K562 (cell line): ENCODE measurements around the gene ECI2. TPM values are rescaled to one million over a fixed set of nuclear protein-coding genes. Genes with fewer than 3 reads are reported as not detected.
"Not testable (repeated sequence)": the region's sequence is repeated elsewhere in the genome, so short reads cannot be mapped to it uniquely, and the experiment has no call there.

Experiments used
- ATAC-seq: fragments of 200-7000 bp; cut with Tn5 transposase; 3 replicates; pipeline ENCODE4 v1.9.1; 2020; ENCODE audit warnings: moderate library complexity
- BruUV-seq: library from RNA; stranded (reverse); fragments of 400-500 nt; replicated peaks from 2 replicates; lab custom pipeline; 2021; lab: Mats Ljungman, UMichigan
- CTCF ChIA-PET: fragments of 300-600 bp; formaldehyde crosslinking; extraction: SDS; loops from one replicate; lab custom pipeline; 2021; ENCODE audit warnings: low intra/inter-chr PET ratio; lab: Yijun Ruan, JAX
- POLR2A ChIA-PET: fragments of 300-600, 350-650 bp; sonication (Branson Sonifier 250); formaldehyde crosslinking; extraction: SDS; loops from one replicate; lab custom pipeline; 2021; ENCODE audit warnings: antibody characterized with exemption, inconsistent platforms; lab: Yijun Ruan, JAX
- DNase-seq, 4 experiments: peaks; one replicate each; pipeline versions ENCODE4 v3.0.0 to v3.0.0-alpha.2; 2011 to 2018; ENCODE audit warnings: low spot score in 3 of 4, mixed read lengths in 3 of 4; ENCODE audit errors: extremely low read depth in 1 of 4
- FAIRE-seq: peaks from 2 replicates; lab custom pipeline; 2011; peaks lifted over from hg19 to GRCh38; lab: Jason Lieb, UNC
- H2AFZ ChIP-seq: 2 replicates; pipeline ENCODE4 v1.6.0; 2011; ENCODE audit warnings: low read depth, low read length, control low read depth, inconsistent platforms
- H3K27ac ChIP-seq: fragments of 200-600 bp; 3 replicates; pipeline ENCODE4 v1.8.0; 2011; ENCODE audit warnings: low read depth, mild to moderate bottlenecking, control low read depth, inconsistent platforms, low read length, moderate library complexity, mixed read lengths; ENCODE audit errors: extremely low read depth
- H3K27me3 ChIP-seq, 2 experiments: fragments of 300-600 bp in 1 of 2; 2 replicates in 1 of 2; 3 replicates in 1 of 2; pipeline versions ENCODE4 v1.6.0 to v1.8.0; 2011; ENCODE audit warnings: inconsistent platforms in 2 of 2, low read length in 2 of 2, mild to moderate bottlenecking in 1 of 2, mixed read lengths in 1 of 2, moderate library complexity in 1 of 2; ENCODE audit not compliant: control insufficient read depth in 2 of 2, insufficient read depth in 2 of 2
- H3K36me3 ChIP-seq: fragments of 300-600 bp; 3 replicates; pipeline ENCODE4 v1.8.0; 2011; ENCODE audit warnings: mild to moderate bottlenecking, low read length, inconsistent platforms; ENCODE audit not compliant: control insufficient read depth, insufficient read depth
- H3K4me1 ChIP-seq, 2 experiments: fragments of 200-600 bp in 1 of 2; replicated peaks in 1 of 2; 2 replicates in 1 of 2; 3 replicates in 1 of 2; pipeline versions ENCODE4 v1.5.1 to v1.8.0; 2011; ENCODE audit warnings: inconsistent platforms in 2 of 2, low read length in 2 of 2, mild to moderate bottlenecking in 1 of 2, mixed read lengths in 1 of 2, moderate library complexity in 1 of 2; ENCODE audit not compliant: control insufficient read depth in 2 of 2, insufficient read depth in 2 of 2
- H3K4me2 ChIP-seq: 2 replicates; pipeline ENCODE4 v1.6.1; 2011; ENCODE audit warnings: low read length, control low read depth, inconsistent platforms, mixed read lengths; ENCODE audit not compliant: insufficient read depth
- H3K4me3 ChIP-seq: fragments of 200-600 bp; sonication (generic), shearing (Covaris generic); 2 replicates; pipeline ENCODE4 v1.5.1; 2016; ENCODE audit warnings: control low read depth, inconsistent platforms
- H3K79me2 ChIP-seq: fragments of 200-600 bp; 3 replicates; pipeline ENCODE4 v1.8.0; 2011; ENCODE audit warnings: low read length, inconsistent platforms; ENCODE audit not compliant: control insufficient read depth, insufficient read depth
- H3K9ac ChIP-seq, 2 experiments: 2 replicates each; pipeline versions ENCODE4 v1.6.0 to v1.6.1; 2011; ENCODE audit warnings: low read depth in 2 of 2, low read length in 2 of 2, control low read depth in 1 of 2, inconsistent platforms in 1 of 2, mild to moderate bottlenecking in 1 of 2, mixed read lengths in 1 of 2; ENCODE audit not compliant: insufficient read depth in 1 of 2
- H3K9me1 ChIP-seq: one replicate; pipeline ENCODE4 v1.6.0; 2011; ENCODE audit warnings: inconsistent platforms, mild to moderate bottlenecking, low read length, moderate library complexity; ENCODE audit not compliant: control insufficient read depth, insufficient read depth
- H3K9me3 ChIP-seq: replicated peaks from 2 replicates; pipeline ENCODE4 v1.5.1; 2011; ENCODE audit warnings: low read depth, low read length, inconsistent platforms; ENCODE audit not compliant: control insufficient read depth, insufficient read depth
- H4K20me1 ChIP-seq: replicated peaks from 2 replicates; pipeline ENCODE4 v1.6.1; 2011; ENCODE audit warnings: low read length, inconsistent platforms, mixed read lengths; ENCODE audit not compliant: control insufficient read depth, insufficient read depth
- BCOR ChIP-seq: fragments of 450-650 bp; IDR thresholded peaks from 2 replicates; pipeline ENCODE4 v1.6.1; 2016
- GABPB2 ChIP-seq: fragments of 250-450 bp; sonication (Bioruptor Pico); conservative IDR thresholded peaks from 2 replicates; pipeline ENCODE4 v1.5.1; 2021; ENCODE audit warnings: mild to moderate bottlenecking
- MTA2 ChIP-seq: fragments of 450-650 bp; IDR thresholded peaks from 2 replicates; pipeline ENCODE4 v1.6.1; 2016; ENCODE audit warnings: low read depth
- PRDM10 ChIP-seq: fragments of 450-650 bp; IDR thresholded peaks from 2 replicates; pipeline ENCODE4 v1.6.1; 2018; ENCODE audit not compliant: partially characterized antibody
- STAT5B ChIP-seq: fragments of 250-450 bp; sonication (Bioruptor Pico); IDR thresholded peaks from 2 replicates; pipeline ENCODE4 v1.8.0; 2021; ENCODE audit warnings: mild to moderate bottlenecking, inconsistent platforms
- TSHZ1 ChIP-seq: fragments of 250-450 bp; sonication (Bioruptor Pico); IDR thresholded peaks from 2 replicates; pipeline ENCODE4 v1.4.0; 2020; ENCODE audit warnings: mild to moderate bottlenecking, moderate library complexity
- ZKSCAN8 ChIP-seq: fragments of 200-800 bp; sonication (Bioruptor generic); IDR thresholded peaks from 2 replicates; pipeline ENCODE4 v1.6.1; 2016; ENCODE audit warnings: missing genetic modification characterization, missing compliant biosample characterization
- ZNF212 ChIP-seq: fragments of 450-650 bp; formaldehyde crosslinking; IDR thresholded peaks from 2 replicates; pipeline ENCODE4 v1.4.0; 2020; ENCODE audit warnings: mild to moderate bottlenecking
- WGBS: fragments of 100-300 bp; shearing (Covaris generic); methylation state at CpG from one replicate; pipeline ENCODE4 v1.1.6; 2016; ENCODE audit warnings: low coverage, mixed read lengths; ENCODE audit not compliant: insufficient coverage; ENCODE audit errors: missing lambda C conversion rate; 5-methylcytosine and 5-hydroxymethylcytosine counted together
- in situ Hi-C: fragments of 300-500 bp; cut with MboI; formaldehyde crosslinking; loops from 4 replicates; pipeline ENCODE4 v1.15.0; 2018; ENCODE audit warnings: inconsistent platforms, mixed read lengths
- intact Hi-C: fragments of 100-400 bp; cut with micrococcal nuclease; formaldehyde crosslinking; loops from 2 replicates; pipeline ENCODE4 v1.14.2; 2022
- polyA plus RNA-seq, 8 experiments: library from polyadenylated mRNA; depleted of rRNA in 4 of 8; stranded (reverse) in 5 of 8; unstranded in 3 of 8; fragments of >200 nt; fragmentation: Nextera tagmentation in 2 of 8; fragmentation: Illumina TruSeq in 1 of 8; extraction: Ambion mirVana in 2 of 8; extraction: Trizol in 1 of 8; gene quantifications; 2 replicates each; pipeline versions ENCODE4 v1.2.1 to v1.2.3, GENCODE V29; 2011 to 2014; ENCODE audit warnings: inconsistent platforms in 1 of 8, missing spikeins in 1 of 8
- total RNA-seq, 7 experiments: library from RNA; depleted of rRNA in 6 of 7; stranded (reverse); fragments of >200 nt in 6 of 7; fragmentation: Illumina TruSeq in 2 of 7; extraction: Trizol in 2 of 7; gene quantifications; 2 replicates each; pipeline versions ENCODE4 v1.2.1 to v1.2.3, GENCODE V29; 2011 to 2021; ENCODE audit warnings: low replicate concordance in 1 of 7

ECI2 gene
- total and polyA plus RNA-seq, 9 of the 15 experiments (the other 6 are each of a cell fraction or from before 2014, with no cell fraction given), result 80.7 to 377 (median 142) TPM

GRCh38 chr6:4091941-4092340 lies 43.4 kb downstream of the ECI2 start (continued):
- TF ChIP-seq ZKSCAN8 (no peak), TSHZ1 (CRISPR knock-in tag) (no peak), BCOR (no peak), PRDM10 (no peak), ZNF212 (CRISPR knock-in tag) (no peak), GABPB2 (CRISPR knock-in tag) (no peak), MTA2 (no peak), STAT5B (CRISPR knock-in tag) (no peak)

GRCh38 chr6:4090043-4090442 lies 45.3 kb downstream of the ECI2 start:
- H3K27me3 ChIP-seq, result peaks cover 2 to 20% of the 10 kb centered on the region in 2 experiments; a peak in 2 of 5 replicates
- H3K4me2 ChIP-seq, intact Hi-C loops, H3K36me3 ChIP-seq, H2AFZ ChIP-seq, H3K27ac ChIP-seq, H3K4me1 ChIP-seq, DNase-seq, ATAC-seq, H3K9me3 ChIP-seq, H3K9me1 ChIP-seq, H3K9ac ChIP-seq, CTCF ChIA-PET, FAIRE-seq, in situ Hi-C loops, H3K4me3 ChIP-seq, H4K20me1 ChIP-seq, BruUV-seq, H3K79me2 ChIP-seq: not testable (repeated sequence)
- WGBS, result 61% methylated on average over 17 of the region's 26 CpGs
- POLR2A ChIA-PET, result interaction anchor here (1.3 kb wide), 1 partner anchor 13 kb away, joined by 5 read pairs; no protein-coding TSS in a partner anchor
